Caco-2 (cell line): ENCODE results near the gene NT5C1A. TPM values are rescaled to one million over a fixed set of nuclear protein-coding genes. Genes with fewer than 3 reads are reported as not detected.
A peak's percentile ranks its signal among the peaks of the same experiment; 100 is the strongest.

Experiments used
- BruUV-seq: library from RNA; stranded (reverse); fragments of 400-500 nt; replicated peaks from 2 replicates; lab custom pipeline; 2021; lab: Mats Ljungman, UMichigan
- CTCF ChIA-PET: fragments of 300-600 bp; sonication (Branson Sonifier 250); formaldehyde crosslinking; loops from one replicate; lab custom pipeline; 2022; ENCODE audit warnings: antibody characterized with exemption; lab: Charles Lee
- POLR2A ChIA-PET: fragments of 300-600 bp; sonication (Branson Sonifier 250); formaldehyde crosslinking; loops from one replicate; lab custom pipeline; 2022; ENCODE audit warnings: antibody characterized with exemption; lab: Charles Lee
- DNase-seq, 2 experiments: peaks; one replicate each; pipeline versions ENCODE4 v3.0.0 to v3.0.0-alpha.2; 2020 to 2022
- H3K27me3 ChIP-seq: replicated peaks from 2 replicates; pipeline ENCODE4 v1.6.0; 2011; ENCODE audit warnings: low read length; ENCODE audit not compliant: control insufficient read depth, insufficient read depth
- H3K36me3 ChIP-seq: 2 replicates; pipeline ENCODE4 v1.5.1; 2011; ENCODE audit warnings: low read length; ENCODE audit not compliant: control insufficient read depth, insufficient read depth
- H3K4me1 ChIP-seq: fragments of 250-450 bp; sonication (Bioruptor Pico); 2 replicates; pipeline ENCODE4 v1.5.1; 2020; ENCODE audit warnings: mild to moderate bottlenecking
- H3K4me3 ChIP-seq: 2 replicates; pipeline ENCODE4 v1.5.1; 2011; ENCODE audit warnings: low read depth, mild to moderate bottlenecking, control low read depth, low read length
- H3K9me3 ChIP-seq: fragments of 250-450 bp; sonication (Bioruptor Pico); 2 replicates; pipeline ENCODE4 v1.5.1; 2020; ENCODE audit warnings: mild to moderate bottlenecking, moderate library complexity
- H3K27ac Mint-ChIP-seq: one replicate; pipeline ENCODE4 v1.8.0; 2022; ENCODE audit warnings: mixed read lengths; ENCODE audit not compliant: unreplicated experiment
- H3K27me3 Mint-ChIP-seq: one replicate; pipeline ENCODE4 v1.8.0; 2022; ENCODE audit warnings: mixed read lengths; ENCODE audit not compliant: insufficient read depth, unreplicated experiment
- H3K36me3 Mint-ChIP-seq: one replicate; pipeline ENCODE4 v1.8.0; 2022; ENCODE audit warnings: mild to moderate bottlenecking, mixed read lengths; ENCODE audit not compliant: insufficient read depth, unreplicated experiment
- H3K4me1 Mint-ChIP-seq: one replicate; pipeline ENCODE4 v1.8.0; 2022; ENCODE audit warnings: low read depth, mixed read lengths; ENCODE audit not compliant: unreplicated experiment
- H3K4me3 Mint-ChIP-seq: one replicate; pipeline ENCODE4 v1.8.0; 2022; ENCODE audit warnings: mild to moderate bottlenecking, moderate library complexity, mixed read lengths; ENCODE audit not compliant: unreplicated experiment
- H3K9me3 Mint-ChIP-seq: one replicate; pipeline ENCODE4 v1.8.0; 2022; ENCODE audit warnings: mixed read lengths; ENCODE audit not compliant: unreplicated experiment
- intact Hi-C: fragments of 100-400 bp; cut with micrococcal nuclease; formaldehyde crosslinking; loops from one replicate; pipeline ENCODE4 v1.10.0; 2022; ENCODE audit not compliant: unreplicated experiment
- total RNA-seq: library from RNA; stranded (reverse); gene quantifications from 2 replicates; pipeline ENCODE4 v1.2.3, GENCODE V29; 2022
- TF ChIP-seq, protein P1 (sequence below), 2 experiments: fragments of 200-600 bp in 1 of 2; IDR thresholded peaks; 1 replicate in 1 of 2; 2 replicates in 1 of 2; pipeline versions ENCODE4 v1.5.1 to v1.8.0; 2011 to 2022; ENCODE audit warnings: antibody characterized with exemption in 1 of 2, control low read depth in 1 of 2, inconsistent platforms in 1 of 2, low read depth in 1 of 2, low read length in 1 of 2, mild to moderate bottlenecking in 1 of 2, moderate library complexity in 1 of 2; ENCODE audit not compliant: insufficient read depth in 1 of 2, severe bottlenecking in 1 of 2, unreplicated experiment in 1 of 2

The NT5C1A gene
- total RNA-seq, 1 experiment from 2014 or later: not detected

DNA sequence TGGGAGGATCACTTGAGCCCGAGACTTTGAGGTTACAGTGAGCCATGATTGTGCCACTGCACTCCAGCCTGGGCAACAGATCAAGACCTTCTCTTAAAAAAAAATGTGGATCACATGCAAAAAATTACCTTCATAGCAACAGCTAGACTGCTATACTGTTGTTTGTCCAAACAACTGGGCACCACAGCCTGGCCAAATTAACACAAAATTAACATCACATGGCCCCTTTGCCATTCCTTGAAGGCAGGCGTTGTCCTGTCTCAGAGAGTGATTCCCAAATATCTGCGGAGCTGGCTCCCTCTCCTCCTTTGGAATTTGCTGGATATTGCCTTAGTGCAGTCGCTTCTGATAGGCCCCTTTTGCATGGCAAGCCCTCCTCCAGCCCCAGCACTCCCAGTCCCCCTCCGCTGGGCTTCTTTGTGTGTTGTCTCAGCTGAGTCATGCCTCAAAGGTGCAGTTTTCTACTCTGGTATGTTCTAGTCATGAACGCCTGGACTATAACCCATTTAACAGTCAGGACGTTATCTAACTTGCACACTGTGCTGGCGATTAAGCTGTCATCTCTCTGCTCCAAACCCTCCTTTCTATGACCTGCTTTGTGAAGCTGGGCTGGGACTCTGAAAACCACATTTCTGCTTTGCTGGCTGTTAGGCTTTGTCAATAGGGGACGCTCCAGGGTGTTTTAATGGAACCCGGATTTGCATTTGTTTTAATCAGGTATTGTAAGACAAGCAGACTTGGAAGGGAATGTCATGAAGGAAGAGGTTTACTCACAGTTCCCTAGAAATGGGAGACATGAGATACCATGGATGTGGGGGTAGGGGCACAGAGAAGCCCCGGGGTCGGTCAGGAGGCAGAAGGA, 39.4 kb upstream of the NT5C1A start:
- DNase-seq: peak; percentile 26 to 47
- no peak overlapping the region for H3K4me3 ChIP-seq
- H3K27me3 ChIP-seq: no peaks in the 10 kb centered on the region
- H3K9me3 Mint-ChIP-seq: no peaks in the 10 kb centered on the region
- H3K27ac Mint-ChIP-seq: peak overlapping the region; percentile 2
- ChIA-PET POLR2A (interaction anchor here (0.7 kb wide), 1 partner anchor 83 kb away, joined by 9 read pairs; no protein-coding TSS in a partner anchor), CTCF (no interaction called here)
- no peaks in the 10 kb centered on the region for H3K27me3 Mint-ChIP-seq
- H3K4me3 Mint-ChIP-seq: no peak overlapping the region
- BruUV-seq: no TSS peak
- H3K36me3 ChIP-seq: no peaks in the 10 kb centered on the region
- TF ChIP-seq, protein P1, sequence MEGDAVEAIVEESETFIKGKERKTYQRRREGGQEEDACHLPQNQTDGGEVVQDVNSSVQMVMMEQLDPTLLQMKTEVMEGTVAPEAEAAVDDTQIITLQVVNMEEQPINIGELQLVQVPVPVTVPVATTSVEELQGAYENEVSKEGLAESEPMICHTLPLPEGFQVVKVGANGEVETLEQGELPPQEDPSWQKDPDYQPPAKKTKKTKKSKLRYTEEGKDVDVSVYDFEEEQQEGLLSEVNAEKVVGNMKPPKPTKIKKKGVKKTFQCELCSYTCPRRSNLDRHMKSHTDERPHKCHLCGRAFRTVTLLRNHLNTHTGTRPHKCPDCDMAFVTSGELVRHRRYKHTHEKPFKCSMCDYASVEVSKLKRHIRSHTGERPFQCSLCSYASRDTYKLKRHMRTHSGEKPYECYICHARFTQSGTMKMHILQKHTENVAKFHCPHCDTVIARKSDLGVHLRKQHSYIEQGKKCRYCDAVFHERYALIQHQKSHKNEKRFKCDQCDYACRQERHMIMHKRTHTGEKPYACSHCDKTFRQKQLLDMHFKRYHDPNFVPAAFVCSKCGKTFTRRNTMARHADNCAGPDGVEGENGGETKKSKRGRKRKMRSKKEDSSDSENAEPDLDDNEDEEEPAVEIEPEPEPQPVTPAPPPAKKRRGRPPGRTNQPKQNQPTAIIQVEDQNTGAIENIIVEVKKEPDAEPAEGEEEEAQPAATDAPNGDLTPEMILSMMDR (IDR thresholded peaks at IDR 0.05; ENCODE audit: insufficient read depth in 1 of 2, low read depth in 1 of 2, low read length in 1 of 2, severe bottlenecking in 1 of 2, unreplicated experiment in 1 of 2): no peak
- no peaks in the 10 kb centered on the region for H3K36me3 Mint-ChIP-seq
- H3K9me3 ChIP-seq: no peaks in the 10 kb centered on the region
- peaks cover 6% of the 10 kb centered on the region for H3K4me1 ChIP-seq
- peaks cover 10% of the 10 kb centered on the region for H3K4me1 Mint-ChIP-seq
- intact Hi-C loops: no loop called here

DNA sequence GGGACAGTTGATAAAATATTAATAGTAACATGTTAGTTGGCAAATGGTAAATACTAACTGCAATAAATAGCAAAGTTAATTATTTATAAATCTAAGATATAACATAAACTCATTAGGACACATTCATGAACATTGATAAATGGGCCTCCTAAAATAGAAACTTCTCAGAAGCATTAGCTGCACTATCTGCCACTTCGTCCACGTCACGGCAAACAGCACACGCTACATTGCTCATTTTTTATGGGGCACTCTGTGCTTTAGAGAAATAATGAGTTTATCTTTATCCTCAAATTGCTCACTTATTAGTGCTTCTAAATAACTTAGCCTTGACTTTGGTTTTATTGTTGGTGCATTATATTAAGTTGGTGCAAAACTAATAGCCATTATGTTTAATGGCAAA, 35.6 kb upstream of the NT5C1A start:
- Histone ChIP-seq H3K36me3 (no peaks in the 10 kb centered on the region), H3K9me3 (no peaks in the 10 kb centered on the region), H3K4me3 (no peak overlapping the region), H3K4me1 (peaks cover 6% of the 10 kb centered on the region), H3K27me3 (no peaks in the 10 kb centered on the region)
- intact Hi-C loops: no loop called here
- no peak for DNase-seq
- Mint-ChIP-seq H3K27ac (no peak overlapping the region), H3K9me3 (no peaks in the 10 kb centered on the region), H3K4me3 (no peak overlapping the region), H3K27me3 (no peaks in the 10 kb centered on the region), H3K4me1 (peaks cover 10% of the 10 kb centered on the region), H3K36me3 (no peaks in the 10 kb centered on the region)
- POLR2A ChIA-PET: no interaction called here
- BruUV-seq: no TSS peak
- TF ChIP-seq, protein P1 (IDR thresholded peaks at IDR 0.05; ENCODE audit: insufficient read depth in 1 of 2, low read depth in 1 of 2, low read length in 1 of 2, severe bottlenecking in 1 of 2, unreplicated experiment in 1 of 2): no peak
- CTCF ChIA-PET: no interaction called here

DNA sequence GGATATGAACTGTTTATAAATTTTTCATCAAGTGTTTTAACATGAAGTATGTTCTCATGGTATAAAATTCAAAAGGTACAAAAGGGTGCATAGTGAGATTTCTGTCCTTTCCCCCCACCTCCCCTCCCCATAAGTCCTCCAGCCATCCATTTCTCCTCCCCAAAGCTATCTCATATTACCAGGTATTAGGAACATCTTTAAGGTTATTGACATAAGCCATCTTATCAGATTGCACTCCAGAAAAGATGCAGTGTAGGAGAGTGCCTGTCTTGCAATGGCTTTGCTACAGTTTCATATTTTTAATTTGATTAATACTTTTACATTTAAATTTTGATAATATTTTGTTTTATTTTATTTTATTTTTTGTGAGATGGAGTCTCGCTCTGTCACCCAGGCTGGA, 32.9 kb upstream of the NT5C1A start:
- Histone ChIP-seq H3K4me1 (no peaks in the 10 kb centered on the region), H3K4me3 (no peak overlapping the region), H3K36me3 (no peaks in the 10 kb centered on the region), H3K27me3 (no peaks in the 10 kb centered on the region), H3K9me3 (no peaks in the 10 kb centered on the region)
- TF ChIP-seq, protein P1 (IDR thresholded peaks at IDR 0.05; ENCODE audit: insufficient read depth in 1 of 2, low read depth in 1 of 2, low read length in 1 of 2, severe bottlenecking in 1 of 2, unreplicated experiment in 1 of 2): no peak
- CTCF ChIA-PET: interaction anchor here (0.7 kb wide), 1 partner anchor 122 kb away, joined by 4 read pairs; no protein-coding TSS in a partner anchor
- Mint-ChIP-seq H3K4me3 (no peak overlapping the region), H3K27ac (no peak overlapping the region), H3K4me1 (peaks cover 13% of the 10 kb centered on the region), H3K27me3 (no peaks in the 10 kb centered on the region), H3K9me3 (no peaks in the 10 kb centered on the region), H3K36me3 (no peaks in the 10 kb centered on the region)
- no peak for DNase-seq
- intact Hi-C loops: no loop called here
- no TSS peak for BruUV-seq
- POLR2A ChIA-PET: no interaction called here
